H1 (cell line): ENCODE data around the gene MCFD2. TPM values are rescaled to one million over a fixed set of nuclear protein-coding genes. Genes with fewer than 3 reads are reported as not detected.

Experiments used
- EGR1 ChIP-seq: IDR thresholded peaks from 2 replicates; pipeline ENCODE4 v1.6.1; 2011; ENCODE audit warnings: low read depth, low read length, borderline replicate concordance
- EP300 ChIP-seq, 2 experiments: IDR thresholded peaks; 1 replicate in 1 of 2; 2 replicates in 1 of 2; pipeline ENCODE4 v1.6.1; 2011 to 2012; ENCODE audit warnings: low read depth in 2 of 2, low read length in 2 of 2, mild to moderate bottlenecking in 2 of 2, borderline replicate concordance in 1 of 2, inconsistent platforms in 1 of 2, moderate library complexity in 1 of 2
- polyA plus RNA-seq, 7 experiments: library from polyadenylated mRNA; depleted of rRNA in 3 of 7; stranded (reverse) in 5 of 7; unstranded in 2 of 7; fragments of >200 nt in 5 of 7; fragments of 200-250 nt in 2 of 7; gene quantifications; 1 replicate in 5 of 7; 2 replicates in 1 of 7; 4 replicates in 1 of 7; pipeline versions ENCODE4 v1.2.1 to v1.2.3, GENCODE V29; 2011 to 2013; ENCODE audit warnings: missing spikeins in 2 of 7, mixed read lengths in 2 of 7
- total RNA-seq: library from RNA; stranded (reverse); fragmentation: NEBNext Ultra II Directional; extraction: Animal tissue kit (Norgen Biotek cat#: 25700); gene quantifications from 2 replicates; pipeline ENCODE4 v1.2.1, GENCODE V29; 2021
- TF ChIP-seq, protein P1 (sequence below): fragments of 300-600 bp; sonication (generic); IDR thresholded peaks from 2 replicates; pipeline ENCODE4 v1.7.1; 2012; ENCODE audit warnings: low read length, moderate library complexity, mild to moderate bottlenecking, inconsistent platforms; ENCODE audit not compliant: insufficient replicate concordance

The MCFD2 gene
- total and polyA plus RNA-seq, 2 of the 8 experiments (the other 6 are each of a cell fraction or from before 2014, with no cell fraction given), result 35.2 to 76.2 TPM

- TF ChIP-seq, protein P1, sequence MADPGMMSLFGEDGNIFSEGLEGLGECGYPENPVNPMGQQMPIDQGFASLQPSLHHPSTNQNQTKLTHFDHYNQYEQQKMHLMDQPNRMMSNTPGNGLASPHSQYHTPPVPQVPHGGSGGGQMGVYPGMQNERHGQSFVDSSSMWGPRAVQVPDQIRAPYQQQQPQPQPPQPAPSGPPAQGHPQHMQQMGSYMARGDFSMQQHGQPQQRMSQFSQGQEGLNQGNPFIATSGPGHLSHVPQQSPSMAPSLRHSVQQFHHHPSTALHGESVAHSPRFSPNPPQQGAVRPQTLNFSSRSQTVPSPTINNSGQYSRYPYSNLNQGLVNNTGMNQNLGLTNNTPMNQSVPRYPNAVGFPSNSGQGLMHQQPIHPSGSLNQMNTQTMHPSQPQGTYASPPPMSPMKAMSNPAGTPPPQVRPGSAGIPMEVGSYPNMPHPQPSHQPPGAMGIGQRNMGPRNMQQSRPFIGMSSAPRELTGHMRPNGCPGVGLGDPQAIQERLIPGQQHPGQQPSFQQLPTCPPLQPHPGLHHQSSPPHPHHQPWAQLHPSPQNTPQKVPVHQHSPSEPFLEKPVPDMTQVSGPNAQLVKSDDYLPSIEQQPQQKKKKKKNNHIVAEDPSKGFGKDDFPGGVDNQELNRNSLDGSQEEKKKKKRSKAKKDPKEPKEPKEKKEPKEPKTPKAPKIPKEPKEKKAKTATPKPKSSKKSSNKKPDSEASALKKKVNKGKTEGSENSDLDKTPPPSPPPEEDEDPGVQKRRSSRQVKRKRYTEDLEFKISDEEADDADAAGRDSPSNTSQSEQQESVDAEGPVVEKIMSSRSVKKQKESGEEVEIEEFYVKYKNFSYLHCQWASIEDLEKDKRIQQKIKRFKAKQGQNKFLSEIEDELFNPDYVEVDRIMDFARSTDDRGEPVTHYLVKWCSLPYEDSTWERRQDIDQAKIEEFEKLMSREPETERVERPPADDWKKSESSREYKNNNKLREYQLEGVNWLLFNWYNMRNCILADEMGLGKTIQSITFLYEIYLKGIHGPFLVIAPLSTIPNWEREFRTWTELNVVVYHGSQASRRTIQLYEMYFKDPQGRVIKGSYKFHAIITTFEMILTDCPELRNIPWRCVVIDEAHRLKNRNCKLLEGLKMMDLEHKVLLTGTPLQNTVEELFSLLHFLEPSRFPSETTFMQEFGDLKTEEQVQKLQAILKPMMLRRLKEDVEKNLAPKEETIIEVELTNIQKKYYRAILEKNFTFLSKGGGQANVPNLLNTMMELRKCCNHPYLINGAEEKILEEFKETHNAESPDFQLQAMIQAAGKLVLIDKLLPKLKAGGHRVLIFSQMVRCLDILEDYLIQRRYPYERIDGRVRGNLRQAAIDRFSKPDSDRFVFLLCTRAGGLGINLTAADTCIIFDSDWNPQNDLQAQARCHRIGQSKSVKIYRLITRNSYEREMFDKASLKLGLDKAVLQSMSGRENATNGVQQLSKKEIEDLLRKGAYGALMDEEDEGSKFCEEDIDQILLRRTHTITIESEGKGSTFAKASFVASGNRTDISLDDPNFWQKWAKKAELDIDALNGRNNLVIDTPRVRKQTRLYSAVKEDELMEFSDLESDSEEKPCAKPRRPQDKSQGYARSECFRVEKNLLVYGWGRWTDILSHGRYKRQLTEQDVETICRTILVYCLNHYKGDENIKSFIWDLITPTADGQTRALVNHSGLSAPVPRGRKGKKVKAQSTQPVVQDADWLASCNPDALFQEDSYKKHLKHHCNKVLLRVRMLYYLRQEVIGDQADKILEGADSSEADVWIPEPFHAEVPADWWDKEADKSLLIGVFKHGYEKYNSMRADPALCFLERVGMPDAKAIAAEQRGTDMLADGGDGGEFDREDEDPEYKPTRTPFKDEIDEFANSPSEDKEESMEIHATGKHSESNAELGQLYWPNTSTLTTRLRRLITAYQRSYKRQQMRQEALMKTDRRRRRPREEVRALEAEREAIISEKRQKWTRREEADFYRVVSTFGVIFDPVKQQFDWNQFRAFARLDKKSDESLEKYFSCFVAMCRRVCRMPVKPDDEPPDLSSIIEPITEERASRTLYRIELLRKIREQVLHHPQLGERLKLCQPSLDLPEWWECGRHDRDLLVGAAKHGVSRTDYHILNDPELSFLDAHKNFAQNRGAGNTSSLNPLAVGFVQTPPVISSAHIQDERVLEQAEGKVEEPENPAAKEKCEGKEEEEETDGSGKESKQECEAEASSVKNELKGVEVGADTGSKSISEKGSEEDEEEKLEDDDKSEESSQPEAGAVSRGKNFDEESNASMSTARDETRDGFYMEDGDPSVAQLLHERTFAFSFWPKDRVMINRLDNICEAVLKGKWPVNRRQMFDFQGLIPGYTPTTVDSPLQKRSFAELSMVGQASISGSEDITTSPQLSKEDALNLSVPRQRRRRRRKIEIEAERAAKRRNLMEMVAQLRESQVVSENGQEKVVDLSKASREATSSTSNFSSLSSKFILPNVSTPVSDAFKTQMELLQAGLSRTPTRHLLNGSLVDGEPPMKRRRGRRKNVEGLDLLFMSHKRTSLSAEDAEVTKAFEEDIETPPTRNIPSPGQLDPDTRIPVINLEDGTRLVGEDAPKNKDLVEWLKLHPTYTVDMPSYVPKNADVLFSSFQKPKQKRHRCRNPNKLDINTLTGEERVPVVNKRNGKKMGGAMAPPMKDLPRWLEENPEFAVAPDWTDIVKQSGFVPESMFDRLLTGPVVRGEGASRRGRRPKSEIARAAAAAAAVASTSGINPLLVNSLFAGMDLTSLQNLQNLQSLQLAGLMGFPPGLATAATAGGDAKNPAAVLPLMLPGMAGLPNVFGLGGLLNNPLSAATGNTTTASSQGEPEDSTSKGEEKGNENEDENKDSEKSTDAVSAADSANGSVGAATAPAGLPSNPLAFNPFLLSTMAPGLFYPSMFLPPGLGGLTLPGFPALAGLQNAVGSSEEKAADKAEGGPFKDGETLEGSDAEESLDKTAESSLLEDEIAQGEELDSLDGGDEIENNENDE, result no peak
- TF ChIP-seq EGR1 (no peak), EP300 (IDR thresholded peaks at IDR 0.05; ENCODE audit: borderline replicate concordance in 1 of 2, low read depth in 2 of 2, low read length in 2 of 2) (no peak)
Measured at GRCh38 chr2:46872902-46873603, 42.6 kb downstream of the MCFD2 start (continued).
